ENCODE data around the gene LDLRAD4.
"Not testable (repeated sequence)": the region's sequence is repeated elsewhere in the genome, so short reads cannot be mapped to it uniquely, and the experiment has no call there.

LDLRAD4 gene

GRCh38 chr18:13253786-13254688 lies 35.5 kb downstream of the LDLRAD4 start:
- DNase-seq: no peak

DNA sequence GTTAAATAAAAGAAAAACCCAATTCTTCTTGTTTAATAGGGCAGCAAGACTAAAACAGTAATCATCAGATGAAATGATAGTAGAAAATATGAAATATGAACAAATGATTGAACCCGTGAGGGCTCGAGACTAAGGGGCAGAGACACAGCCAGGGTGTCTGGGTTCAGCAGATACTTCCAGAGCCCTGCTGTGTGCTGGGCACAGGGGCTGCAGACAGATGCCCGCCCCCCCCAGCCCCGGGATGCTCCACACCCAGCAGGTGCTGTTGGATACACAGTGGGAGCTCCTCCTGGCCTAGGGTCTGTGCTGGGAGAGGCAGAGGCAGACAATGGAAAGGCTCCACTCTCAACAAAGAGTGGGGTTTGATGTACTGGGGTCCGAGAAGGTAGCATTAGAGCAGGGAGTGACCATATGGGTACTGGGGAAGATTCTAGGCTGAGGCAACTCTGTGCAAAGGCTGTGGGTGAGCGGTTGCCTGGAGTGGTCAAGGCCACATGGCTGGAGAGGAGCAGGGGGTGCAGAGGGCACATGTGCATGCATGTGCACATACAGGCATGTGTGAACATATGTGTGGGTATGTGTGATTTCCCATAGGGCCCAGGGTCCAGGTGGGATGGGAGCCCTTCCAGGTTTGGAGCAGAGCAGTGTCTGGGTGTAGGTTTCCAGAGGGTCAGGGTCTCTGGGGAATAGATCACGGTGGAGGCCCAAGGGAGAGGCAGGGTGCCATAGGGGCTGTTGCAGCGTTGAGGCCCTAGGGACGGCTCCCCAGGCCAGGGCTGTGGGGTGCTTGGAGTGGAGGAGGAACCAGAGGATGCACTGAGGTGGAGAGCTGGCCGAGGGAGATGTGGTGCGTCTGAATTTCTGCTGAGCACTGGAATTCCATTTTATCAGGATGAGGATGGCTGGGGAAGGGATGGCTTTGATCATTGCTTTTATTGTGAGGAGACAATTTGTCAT lies 36.7 kb downstream of the LDLRAD4 start:
- no peak for DNase-seq

DNA sequence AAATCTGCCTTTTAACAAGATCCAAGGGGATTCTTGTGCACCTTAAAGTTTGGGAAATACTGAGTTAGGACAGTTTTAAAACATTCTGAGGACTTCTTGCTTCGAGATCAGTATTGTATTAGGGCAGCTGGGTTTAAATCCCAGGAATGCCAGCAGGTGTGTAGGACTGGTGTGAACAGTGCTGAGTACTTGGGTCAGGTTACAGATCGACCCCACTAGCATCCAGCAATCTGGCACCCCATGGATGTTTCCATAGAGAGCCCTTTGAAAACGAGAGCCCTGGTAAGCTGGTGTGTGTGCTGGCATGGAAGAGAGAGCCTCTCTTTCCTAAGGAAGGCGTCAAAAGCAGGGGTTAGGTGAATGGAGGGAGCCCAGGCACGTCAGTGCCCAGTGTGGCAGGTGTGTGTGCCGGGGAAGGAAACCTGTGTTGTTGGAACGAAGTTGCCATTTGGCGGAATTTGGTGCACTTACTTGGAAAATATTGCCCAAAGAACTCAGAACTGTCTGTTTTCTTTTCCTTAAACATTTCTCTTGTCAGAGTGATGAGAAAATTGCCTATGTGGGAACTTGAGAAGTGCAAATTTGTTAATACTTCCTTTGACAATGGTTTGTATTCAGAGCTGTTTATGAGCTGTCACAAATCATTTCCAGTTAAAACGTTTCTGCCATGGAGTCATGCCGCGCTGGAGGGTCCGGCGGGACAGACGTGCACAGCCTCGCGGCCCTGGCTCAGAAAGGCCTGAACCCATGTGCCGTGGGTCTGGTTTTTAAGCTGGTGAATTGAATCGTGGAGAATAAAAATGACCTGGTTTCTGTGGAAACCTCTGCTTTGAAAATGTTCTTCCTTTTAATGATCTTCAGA lies 38.1 kb downstream of the LDLRAD4 start:
- no peak for DNase-seq

DNA sequence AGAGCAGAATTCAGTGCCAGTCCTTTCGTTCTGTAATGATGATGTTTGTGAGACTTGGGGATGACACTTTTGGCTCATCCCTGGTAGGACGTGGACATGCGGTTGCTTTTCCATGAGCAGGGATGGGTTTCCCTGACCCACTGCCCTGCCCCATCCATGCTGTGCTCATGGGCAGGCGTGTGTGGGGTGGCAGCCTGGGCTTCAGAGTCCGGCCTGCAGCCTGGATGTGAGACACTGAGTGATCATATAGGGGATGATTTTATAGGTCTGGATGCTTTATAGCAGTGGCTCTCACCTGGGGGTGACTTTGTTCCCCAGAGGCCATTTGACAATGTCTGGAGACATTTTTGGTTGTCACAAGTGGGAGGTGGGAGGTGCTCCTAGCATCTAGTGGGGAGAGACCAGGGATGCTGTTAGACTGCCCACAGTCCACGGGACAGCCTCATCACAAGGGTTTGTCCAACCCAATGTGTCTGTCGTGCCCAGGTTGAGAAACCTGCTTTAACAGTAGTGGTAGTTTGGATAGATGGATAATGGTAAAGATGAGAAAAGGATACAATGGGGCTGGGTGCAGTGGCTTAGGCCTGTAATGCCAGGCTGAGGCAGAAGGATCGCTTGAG lies 38.9 kb downstream of the LDLRAD4 start:
- DNase-seq: no peak

DNA sequence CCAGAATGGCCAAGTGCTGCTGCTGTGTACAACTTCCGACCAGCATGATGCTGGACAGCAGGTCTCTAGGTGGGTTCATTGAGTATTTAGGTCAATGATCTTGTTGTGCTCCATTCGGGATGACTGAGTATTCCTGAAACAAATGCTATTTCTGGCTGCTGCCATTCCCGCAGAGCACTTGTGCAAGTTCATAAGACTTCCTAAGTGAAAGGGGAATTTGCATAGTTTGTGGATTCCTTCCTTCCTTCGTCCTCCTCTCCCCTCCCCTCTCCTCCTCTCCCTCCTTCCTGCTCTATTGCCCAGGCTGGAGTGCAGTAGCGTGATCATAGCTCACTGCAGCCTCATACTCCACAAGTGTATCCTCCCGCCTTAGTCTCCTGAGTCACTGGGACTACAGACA lies 40.4 kb downstream of the LDLRAD4 start:
- DNase-seq: no peak

DNA sequence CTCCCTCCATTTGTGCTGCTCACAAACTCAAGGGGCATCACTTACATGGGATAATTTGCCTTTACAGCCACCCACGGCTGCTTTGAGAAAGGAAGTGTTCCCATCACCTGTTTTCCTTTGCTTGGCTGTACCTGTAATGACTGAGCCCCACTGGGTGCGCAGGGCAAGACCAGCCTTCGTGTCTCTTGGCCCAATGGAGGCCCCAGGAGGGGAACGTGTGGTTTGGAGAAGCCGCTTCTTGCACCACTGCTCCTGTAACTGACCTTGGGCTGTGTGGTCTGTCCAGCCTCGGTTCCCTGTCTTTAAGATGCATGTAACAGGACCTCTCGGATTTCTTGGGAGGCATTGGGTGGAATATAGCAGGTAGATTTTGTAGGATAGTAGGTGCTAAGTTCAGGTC lies 41.1 kb downstream of the LDLRAD4 start:
- DNase-seq: no peak

DNA sequence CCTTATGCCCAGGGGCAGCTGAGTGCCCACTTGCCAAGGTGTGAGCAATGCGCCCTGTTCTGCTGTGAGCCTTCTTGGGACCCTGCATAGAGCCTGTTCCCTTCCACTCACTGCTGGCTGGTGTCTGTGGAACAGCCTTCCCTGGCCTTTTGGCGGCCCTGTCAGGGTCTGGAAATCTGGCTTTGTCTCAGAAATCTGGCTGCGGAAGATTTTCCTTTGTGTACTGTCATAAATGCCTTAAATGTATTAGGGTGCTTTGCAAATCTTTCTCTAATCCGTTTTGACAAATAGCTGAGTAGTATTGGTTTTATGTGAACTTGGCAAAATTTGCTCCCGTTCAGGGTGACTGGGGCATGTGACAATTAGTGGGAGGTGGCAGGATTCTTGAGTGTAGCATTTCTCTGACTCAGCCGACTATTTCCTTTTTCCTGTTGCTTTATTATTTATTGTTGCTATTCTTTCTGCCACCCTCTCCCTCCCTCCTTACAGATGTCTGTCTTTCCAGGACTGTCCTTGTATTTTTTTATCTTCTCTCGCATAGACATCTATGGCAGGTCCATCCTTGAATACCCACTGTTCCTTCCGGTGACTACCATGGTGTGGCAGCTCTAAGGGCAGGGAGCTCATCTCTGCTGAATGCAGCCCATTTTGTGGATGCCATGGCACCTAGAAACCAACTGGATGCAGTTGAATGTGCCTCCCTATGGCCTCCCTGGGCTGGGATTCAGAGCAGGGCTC lies 41.8 kb downstream of the LDLRAD4 start:
- no peak for DNase-seq

GRCh38 chr18:13260935-13261640 lies 42.5 kb downstream of the LDLRAD4 start:
- no peak for DNase-seq

GRCh38 chr18:13261661-13262357 lies 43.2 kb downstream of the LDLRAD4 start:
- no peak for DNase-seq

DNA sequence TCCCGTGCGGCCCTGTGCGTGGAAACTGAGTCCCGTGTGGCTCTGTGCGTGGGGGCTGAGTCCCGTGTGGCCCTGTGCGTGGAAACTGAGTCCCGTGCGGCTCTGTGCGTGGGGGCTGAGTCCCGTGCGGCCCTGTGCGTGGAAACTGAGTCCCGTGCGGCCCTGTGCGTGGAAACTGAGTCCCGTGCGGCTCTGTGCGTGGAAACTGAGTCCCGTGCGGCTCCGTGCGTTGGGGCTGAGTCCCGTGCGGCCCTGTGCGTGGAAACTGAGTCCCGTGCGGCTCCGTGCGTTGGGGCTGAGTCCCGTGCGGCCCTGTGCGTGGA lies 43.8 kb downstream of the LDLRAD4 start:
- not testable (repeated sequence) for DNase-seq

DNA sequence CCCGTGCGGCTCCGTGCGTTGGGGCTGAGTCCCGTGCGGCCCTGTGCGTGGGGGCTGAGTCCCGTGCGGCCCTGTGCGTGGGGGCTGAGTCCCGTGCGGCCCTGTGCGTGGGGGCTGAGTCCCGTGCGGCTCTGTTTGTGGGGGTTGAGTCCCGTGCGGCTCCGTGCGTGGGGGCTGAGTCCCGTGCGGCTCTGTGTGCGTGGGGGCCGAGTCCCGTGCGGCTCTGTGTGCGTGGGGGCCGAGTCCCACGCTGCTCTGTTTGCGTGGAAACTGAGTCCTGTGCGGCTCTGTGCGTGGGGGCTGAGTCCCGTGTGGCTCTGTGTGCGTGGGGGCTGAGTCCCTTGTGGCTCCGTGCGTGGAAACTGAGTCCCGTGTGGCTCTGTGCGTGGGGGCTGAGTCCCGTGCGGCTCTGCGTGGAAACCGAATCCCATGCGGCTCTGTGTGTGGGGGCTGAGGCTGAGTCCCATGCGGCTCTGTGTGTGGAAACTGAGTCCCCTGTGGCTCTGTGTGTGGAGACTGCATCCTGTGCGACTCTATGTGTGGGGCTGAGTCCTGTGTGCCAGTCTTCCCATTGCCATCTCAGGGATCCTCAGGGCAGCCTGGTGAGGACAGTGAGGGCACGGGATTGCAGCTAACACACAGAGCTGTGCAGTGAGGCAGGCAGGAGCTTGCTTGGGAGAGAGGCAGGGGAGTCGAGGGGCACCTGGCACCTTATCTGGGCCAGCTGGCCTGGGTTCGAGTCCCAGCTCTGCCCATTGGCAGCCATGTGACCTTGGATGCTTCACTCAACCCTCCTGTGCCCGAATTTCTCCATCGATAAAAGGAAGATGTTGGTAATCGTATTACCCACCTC lies 44.5 kb downstream of the LDLRAD4 start:
- no peak for DNase-seq

- no peak for DNase-seq
Measured at GRCh38 chr18:13264091-13265007, 45.8 kb downstream of the LDLRAD4 start.

DNA sequence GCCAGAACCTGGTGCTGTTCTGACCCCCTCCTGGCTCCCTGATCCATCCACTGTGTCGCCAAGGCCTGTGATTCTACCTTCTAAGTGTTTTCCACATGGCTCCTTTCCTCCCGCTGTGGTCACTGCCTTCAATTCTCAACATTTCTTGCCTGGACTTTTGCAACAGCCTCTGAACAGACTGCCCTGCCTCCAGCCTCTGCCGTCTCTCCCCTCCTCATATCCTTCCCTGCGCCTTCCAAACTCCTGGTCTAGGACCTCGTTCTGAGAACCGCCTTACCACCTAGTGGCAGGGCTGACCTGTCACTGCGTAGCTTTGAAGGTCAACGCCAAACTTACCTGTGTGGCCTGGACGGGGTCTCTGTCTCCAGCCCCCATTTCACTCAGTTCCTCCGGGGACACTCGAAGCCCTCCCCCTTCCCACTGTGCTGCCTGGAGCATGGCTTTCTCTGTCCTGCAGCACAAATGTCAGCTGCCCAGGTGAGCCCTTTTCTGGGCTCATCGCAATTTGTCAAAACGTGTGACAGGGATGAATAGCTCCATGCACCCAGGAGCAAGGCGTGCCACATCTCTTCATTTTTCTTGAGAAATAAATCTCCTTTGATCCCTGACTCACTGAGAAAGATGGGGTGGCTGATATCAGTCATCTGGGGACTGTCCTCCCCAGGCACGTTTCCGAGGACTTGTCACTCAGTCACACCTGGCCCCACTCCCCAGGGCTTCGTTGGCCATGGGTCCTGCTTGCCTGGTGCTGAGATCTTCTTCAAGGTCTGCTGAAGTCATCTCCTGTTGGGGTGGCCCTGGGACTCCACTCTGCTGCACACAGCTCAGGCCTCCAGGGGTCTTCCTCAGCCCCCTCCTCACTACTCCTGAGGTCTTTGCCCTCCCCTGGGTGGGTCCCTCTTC lies 46.7 kb downstream of the LDLRAD4 start:
- no peak for DNase-seq

- DNase-seq: no peak
Measured at GRCh38 chr18:13265911-13266217, 47.3 kb downstream of the LDLRAD4 start.

GRCh38 chr18:13266218-13267100 lies 47.9 kb downstream of the LDLRAD4 start:
- DNase-seq: no peak

DNA sequence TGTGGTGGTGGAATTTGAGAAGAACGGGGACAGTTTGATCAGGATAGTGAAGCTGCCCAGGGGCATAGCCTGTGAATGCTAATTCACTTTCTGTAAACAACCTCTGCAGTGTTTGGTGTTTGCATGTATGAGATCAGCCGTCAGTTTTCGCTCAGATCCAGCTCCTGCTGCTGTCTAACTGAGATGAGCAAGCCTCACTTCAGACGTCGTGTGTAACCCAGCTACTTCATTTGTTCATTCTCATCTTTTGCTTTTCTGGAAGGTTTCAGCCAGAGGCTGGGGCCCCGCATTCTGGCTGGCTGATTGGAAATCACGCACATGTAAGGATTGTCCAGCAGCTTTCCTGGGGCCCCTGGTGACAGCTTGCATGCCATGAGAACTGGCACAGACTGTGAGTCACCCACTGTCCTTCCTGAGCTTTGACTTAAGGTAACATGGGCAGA lies 48.9 kb downstream of the LDLRAD4 start:
- no peak for DNase-seq
